OCI-LY1 (cell line): Measurements from ENCODE around the gene AMBRA1.
A peak's percentile ranks its signal among the peaks of the same experiment; 100 is the strongest.

Source experiments
- CTCF ChIP-seq: fragments of 200-600 bp; sonication (generic), shearing (Covaris generic); IDR thresholded peaks from 2 replicates; pipeline ENCODE4 v1.5.1; 2017; ENCODE audit warnings: mild to moderate bottlenecking, antibody characterized with exemption, low read length, moderate library complexity, mixed read lengths
- EZH2 ChIP-seq: fragments of 200-600 bp; sonication (generic), shearing (Covaris generic); IDR thresholded peaks from 2 replicates; pipeline ENCODE4 v1.8.0; 2017; ENCODE audit warnings: borderline replicate concordance, mixed run types, mild to moderate bottlenecking, antibody characterized with exemption, low read length, moderate library complexity, mixed read lengths

DNA sequence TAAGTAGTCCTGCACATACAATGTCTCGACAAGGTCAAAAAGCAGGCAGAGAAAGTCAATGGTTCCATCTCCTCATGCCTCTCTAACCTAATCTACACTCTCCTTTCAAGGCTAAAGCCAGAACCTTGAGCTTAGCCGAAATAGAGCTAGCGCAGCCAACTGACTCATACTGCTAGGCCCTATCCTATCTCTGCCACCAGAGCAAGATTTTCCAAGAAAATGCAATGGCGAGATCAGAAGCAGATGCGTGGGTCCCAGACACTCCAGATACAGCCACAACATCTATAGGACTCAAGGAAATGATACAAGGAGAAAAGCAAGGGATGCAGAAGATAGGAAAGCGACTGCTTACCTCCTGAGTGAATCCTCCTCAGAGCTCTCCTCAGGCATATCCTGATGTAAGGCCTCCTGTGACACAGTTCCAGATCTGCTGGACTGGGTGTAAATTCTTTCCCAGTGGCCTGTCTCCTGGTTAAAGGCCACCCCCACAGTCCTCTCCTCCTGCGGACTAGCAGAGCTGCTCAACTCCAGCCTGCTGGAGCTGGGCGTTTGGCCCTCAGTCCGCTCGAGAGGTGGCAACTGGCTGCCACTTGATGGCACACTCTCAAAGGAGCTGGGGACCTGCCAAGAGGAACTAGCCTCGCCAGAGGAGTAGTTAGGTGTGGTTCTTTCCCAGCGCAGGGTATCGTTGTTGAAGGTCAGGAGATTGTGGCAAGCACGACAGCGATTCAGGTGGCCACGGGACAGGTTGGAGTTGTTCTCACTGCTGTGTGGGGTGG, 52.0 kb downstream of the AMBRA1 start:
- TF ChIP-seq CTCF (peak; percentile 35; the same call in 1 of the 2 replicates), EZH2 (no peak)
